Measurements from ENCODE around the gene CPA4.

DNA sequence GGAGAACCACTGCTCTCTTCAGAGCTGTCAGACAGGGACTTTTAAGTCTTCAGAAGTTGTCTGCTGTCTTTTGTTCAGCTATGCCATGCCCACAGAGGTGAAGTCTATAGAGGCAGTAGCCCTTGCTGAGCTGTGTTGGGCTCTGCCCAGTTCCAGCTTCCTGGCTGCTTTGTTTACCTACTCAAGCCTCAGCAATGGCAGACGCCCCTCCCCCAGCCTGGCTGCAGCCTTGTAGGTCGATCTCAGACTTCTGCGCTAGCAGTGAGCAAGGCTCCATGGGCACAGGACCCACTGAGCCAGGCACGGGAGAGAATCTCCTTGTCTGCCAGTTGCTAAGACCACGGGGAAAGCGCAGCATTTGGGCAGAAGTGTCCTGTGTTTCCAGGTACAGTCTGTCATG, 38.4 kb upstream of the CPA4 start:
- TF ChIP-seq, protein P1, sequence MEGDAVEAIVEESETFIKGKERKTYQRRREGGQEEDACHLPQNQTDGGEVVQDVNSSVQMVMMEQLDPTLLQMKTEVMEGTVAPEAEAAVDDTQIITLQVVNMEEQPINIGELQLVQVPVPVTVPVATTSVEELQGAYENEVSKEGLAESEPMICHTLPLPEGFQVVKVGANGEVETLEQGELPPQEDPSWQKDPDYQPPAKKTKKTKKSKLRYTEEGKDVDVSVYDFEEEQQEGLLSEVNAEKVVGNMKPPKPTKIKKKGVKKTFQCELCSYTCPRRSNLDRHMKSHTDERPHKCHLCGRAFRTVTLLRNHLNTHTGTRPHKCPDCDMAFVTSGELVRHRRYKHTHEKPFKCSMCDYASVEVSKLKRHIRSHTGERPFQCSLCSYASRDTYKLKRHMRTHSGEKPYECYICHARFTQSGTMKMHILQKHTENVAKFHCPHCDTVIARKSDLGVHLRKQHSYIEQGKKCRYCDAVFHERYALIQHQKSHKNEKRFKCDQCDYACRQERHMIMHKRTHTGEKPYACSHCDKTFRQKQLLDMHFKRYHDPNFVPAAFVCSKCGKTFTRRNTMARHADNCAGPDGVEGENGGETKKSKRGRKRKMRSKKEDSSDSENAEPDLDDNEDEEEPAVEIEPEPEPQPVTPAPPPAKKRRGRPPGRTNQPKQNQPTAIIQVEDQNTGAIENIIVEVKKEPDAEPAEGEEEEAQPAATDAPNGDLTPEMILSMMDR (IDR thresholded peaks at IDR 0.05; ENCODE audit: insufficient read depth, low read length), result no peak
- TF ChIP-seq GABPA (IDR thresholded peaks at IDR 0.05; ENCODE audit: low read depth), result no peak
